ENCODE results near the gene FAM120B. TPM values are rescaled to one million over a fixed set of nuclear protein-coding genes. Genes with fewer than 3 reads are reported as not detected.

The FAM120B gene
- total and polyA plus RNA-seq, 2 of the 4 experiments (the other 2 are of a cell fraction): 15.3 to 28.0 TPM

- TF ChIP-seq BHLHE40 (IDR thresholded peaks at IDR 0.05; ENCODE audit: low read depth, low read length): no peak
- no peak for TF ChIP-seq CEBPB (IDR thresholded peaks at IDR 0.05; ENCODE audit: low read depth, low read length)
- no peak for TF ChIP-seq MXI1 (IDR thresholded peaks at IDR 0.05; ENCODE audit: borderline replicate concordance, low read depth, low read length)
- no peak for TF ChIP-seq MAZ (IDR thresholded peaks at IDR 0.05; ENCODE audit: borderline replicate concordance, low read depth, low read length)
- TF ChIP-seq RCOR1 (IDR thresholded peaks at IDR 0.05; ENCODE audit: insufficient replicate concordance, low read length): no peak
- no peak for TF ChIP-seq NFE2L2 (IDR thresholded peaks at IDR 0.05; ENCODE audit: low read depth, low read length)
- TF ChIP-seq CTCF (conservative IDR thresholded peaks at IDR 0.05; ENCODE audit: low read depth, low read length): no peak
- no peak for TF ChIP-seq RAD21 (IDR thresholded peaks at IDR 0.05; ENCODE audit: low read length)
- TF ChIP-seq ELK1 (IDR thresholded peaks at IDR 0.05; ENCODE audit: borderline replicate concordance, low read depth, low read length): no peak
- TF ChIP-seq POLR2A (IDR thresholded peaks at IDR 0.05; ENCODE audit: low read depth, low read length): no peak
- TF ChIP-seq CHD1 (IDR thresholded peaks at IDR 0.05; ENCODE audit: low read depth, low read length): no peak
- TF ChIP-seq MAFK (IDR thresholded peaks at IDR 0.05; ENCODE audit: low read depth, low read length): no peak
- TF ChIP-seq USF2 (IDR thresholded peaks at IDR 0.05; ENCODE audit: low read depth, low read length): no peak
- no peak for TF ChIP-seq RFX5 (IDR thresholded peaks at IDR 0.05; ENCODE audit: low read depth, low read length)
- no peak for TF ChIP-seq FOS (IDR thresholded peaks at IDR 0.05; ENCODE audit: low read depth, low read length)
- no peak for TF ChIP-seq SMC3 (IDR thresholded peaks at IDR 0.05; ENCODE audit: low read depth, low read length)
- H2BK20ac ChIP-seq (ENCODE audit: low read depth, low read length): no peak overlapping the region
- H3K9me3 ChIP-seq (ENCODE audit: control insufficient read depth, insufficient read depth, low read length): no peaks in the 10 kb centered on the region
- no peak overlapping the region for H3K56ac ChIP-seq (ENCODE audit: extremely low read depth, insufficient read depth, low read length)
- H3K4me1 ChIP-seq (ENCODE audit: control insufficient read depth, insufficient read depth, low read length): peaks cover 1% of the 10 kb centered on the region; the same call in 1 of the 2 replicates
- no peak overlapping the region for H3K9ac ChIP-seq (ENCODE audit: low read depth, low read length)
- no peak overlapping the region for H3K27ac ChIP-seq (ENCODE audit: insufficient read depth, low read length)
- no peak overlapping the region for H4K8ac ChIP-seq (ENCODE audit: low read depth in 2 of 2, low read length in 2 of 2)
- dilution Hi-C loops (cut with HindIII; ENCODE audit: low sequenced_read_pairs, unreplicated experiment): no loop called here
- no TSS peak for BruUV-seq (replicated peaks)
- no peak overlapping the region for H3K4me2 ChIP-seq (ENCODE audit: low read depth, low read length)
- no peaks in the 10 kb centered on the region for H3K9me1 ChIP-seq (ENCODE audit: insufficient read depth, low read length)
- no peak overlapping the region for H2BK15ac ChIP-seq (ENCODE audit: low read depth, low read length)
- CTCF ChIA-PET: interaction anchor here (0.6 kb wide), 1 partner anchor 1173 kb away, joined by 3 read pairs; no protein-coding TSS in a partner anchor
- ATAC-seq (ENCODE audit: low read depth) (no peak), DNase-seq (no peak)
- no peak overlapping the region for H3K18ac ChIP-seq (ENCODE audit: low read depth, low read length)
- H3K79me1 ChIP-seq (ENCODE audit: low read depth in 1 of 2, low read length in 2 of 2): no peaks in the 10 kb centered on the region
- no peak overlapping the region for H4K5ac ChIP-seq (ENCODE audit: low read depth, low read length)
- POLR2A ChIA-PET (ENCODE audit: unreplicated experiment): no interaction called here
- H3K14ac ChIP-seq (replicated peaks; ENCODE audit: low read depth, low read length): no peak overlapping the region
- H3K36me3 ChIP-seq (ENCODE audit: control insufficient read depth, insufficient read depth, low read length): no peaks in the 10 kb centered on the region
- no peak overlapping the region for H2AK9ac ChIP-seq (replicated peaks; ENCODE audit: low read depth, low read length, poor library complexity)
- no peak overlapping the region for H2AK5ac ChIP-seq (ENCODE audit: low read depth, low read length)
- H3K4ac ChIP-seq (ENCODE audit: low read depth, low read length): no peak overlapping the region
- 85% methylated on average over 10 of the region's 24 CpGs; no CpG with 5 or more reads in 1 of the 2 experiments for WGBS, 2 experiments (ENCODE audit: extremely low coverage in 2 of 2, insufficient read length in 1 of 2)
- H2BK120ac ChIP-seq (ENCODE audit: low read depth, low read length): no peak overlapping the region
- H4K91ac ChIP-seq (ENCODE audit: insufficient read depth, low read depth, low read length): no peak overlapping the region
- in situ Hi-C loops (cut with MboI; ENCODE audit: low sequenced_read_pairs): no loop called here
- intact Hi-C loops (cut with micrococcal nuclease): no loop called here
- H2AFZ ChIP-seq (replicated peaks; ENCODE audit: low read length, poor library complexity): no peak overlapping the region
- no peaks in the 10 kb centered on the region for H4K20me1 ChIP-seq (ENCODE audit: insufficient read depth, low read length)
- H3K23ac ChIP-seq (ENCODE audit: low read depth, low read length): no peak overlapping the region
- peaks cover 43% of the 10 kb centered on the region for H3K27me3 ChIP-seq (ENCODE audit: control insufficient read depth, insufficient read depth, low read length)
- no peak overlapping the region for H3K4me3 ChIP-seq (ENCODE audit: insufficient read depth, low read depth, low read length)
- H2BK5ac ChIP-seq (ENCODE audit: low read depth, low read length, poor library complexity, severe bottlenecking): no peak overlapping the region
Observed at GRCh38 chr6:170284866-170285469, 21.6 kb upstream of the FAM120B start.
